CD4-positive, alpha-beta T cell (primary cell): Measurements from ENCODE around the gene KIF3C. TPM values are rescaled to one million over a fixed set of nuclear protein-coding genes. Genes with fewer than 3 reads are reported as not detected.

ENCODE experiments used
- ATAC-seq: fragments of 200-7000 bp; cut with Tn5 transposase; one replicate; pipeline ENCODE4 v1.10.0; 2022; ENCODE audit warnings: mild to moderate bottlenecking; ENCODE audit not compliant: poor library complexity
- CTCF ChIA-PET: fragments of 350-600 bp; sonication (Branson Sonifier 250); formaldehyde crosslinking; loops from one replicate; lab custom pipeline; 2021; ENCODE audit warnings: antibody characterized with exemption, inconsistent platforms; lab: Charles Lee
- POLR2A ChIA-PET: fragments of 350-600 bp; sonication (Branson Sonifier 250); formaldehyde crosslinking; loops from one replicate; lab custom pipeline; 2021; ENCODE audit warnings: antibody characterized with exemption, inconsistent platforms; lab: Charles Lee
- DNase-seq, 14 experiments: peaks; one replicate each; pipeline ENCODE4 v3.0.0-alpha.2; 2013 to 2020; ENCODE audit warnings: mixed read lengths in 2 of 14
- H3K27ac ChIP-seq, 2 donors: one replicate each; pipeline versions ENCODE4 v1.5.1 to v1.7.0; 2013; ENCODE audit warnings: low read length in 2 of 2, low read depth in 1 of 2, mild to moderate bottlenecking in 1 of 2
- H3K27me3 ChIP-seq, 2 experiments: 1 replicate in 1 of 2; 2 replicates in 1 of 2; pipeline versions ENCODE4 v1.6.1 to v1.7.0; 2013; ENCODE audit warnings: low read length in 2 of 2, control low read depth in 1 of 2, mild to moderate bottlenecking in 1 of 2, moderate library complexity in 1 of 2; ENCODE audit not compliant: insufficient read depth in 2 of 2, control insufficient read depth in 1 of 2
- H3K36me3 ChIP-seq: one replicate; pipeline ENCODE4 v1.6.1; 2013; ENCODE audit warnings: low read length, control low read depth; ENCODE audit not compliant: insufficient read depth
- H3K4me1 ChIP-seq: one replicate; pipeline ENCODE4 v1.6.1; 2013; ENCODE audit warnings: low read length, control low read depth; ENCODE audit not compliant: insufficient read depth
- H3K4me3 ChIP-seq: one replicate; pipeline ENCODE4 v1.5.1; 2013; ENCODE audit warnings: mild to moderate bottlenecking, low read length, moderate library complexity
- H3K9me3 ChIP-seq, 2 experiments: 1 replicate in 1 of 2; 2 replicates in 1 of 2; pipeline versions ENCODE4 v1.6.1 to v1.7.0; 2013; ENCODE audit warnings: low read length in 2 of 2, mild to moderate bottlenecking in 2 of 2, control low read depth in 1 of 2, moderate library complexity in 1 of 2; ENCODE audit not compliant: control insufficient read depth in 1 of 2, insufficient read depth in 1 of 2
- H3K27ac Mint-ChIP-seq: one replicate; pipeline ENCODE4 v1.8.0; 2020; ENCODE audit warnings: mixed read lengths
- H3K27me3 Mint-ChIP-seq: one replicate; pipeline ENCODE4 v1.8.0; 2021; ENCODE audit warnings: mixed read lengths
- H3K36me3 Mint-ChIP-seq: one replicate; pipeline ENCODE4 v1.8.0; 2021; ENCODE audit warnings: low read depth, mixed read lengths
- H3K4me1 Mint-ChIP-seq: one replicate; pipeline ENCODE4 v1.8.0; 2021; ENCODE audit warnings: low read depth, mixed read lengths
- H3K4me3 Mint-ChIP-seq: one replicate; pipeline ENCODE4 v1.8.0; 2020; ENCODE audit warnings: mild to moderate bottlenecking, mixed read lengths
- H3K9me3 Mint-ChIP-seq: one replicate; pipeline ENCODE4 v1.8.0; 2020; ENCODE audit warnings: mixed read lengths
- intact Hi-C, 2 experiments: fragments of 100-400 bp; cut with DNase I in 1 of 2; cut with micrococcal nuclease in 1 of 2; formaldehyde crosslinking; loops; one replicate each; pipeline versions ENCODE4 v1.15.1 to v1.9.0; 2023 to 2025; cut with DNase I, micrococcal nuclease
- total RNA-seq, 174 experiments: library from RNA in 2 of 174; stranded (reverse) in 2 of 174; gene quantifications; one replicate each; pipeline ENCODE4 v1.2.3 and lab custom pipeline; 2021 to 2026
- TF ChIP-seq, protein P1 (sequence below): fragments of 200-600 bp; IDR thresholded peaks from one replicate; pipeline ENCODE4 v1.8.0; 2022; ENCODE audit warnings: antibody characterized with exemption, mild to moderate bottlenecking

KIF3C gene
- total RNA-seq, 2 experiments from 2014 or later, result 1.8 to 3.4 TPM

DNA sequence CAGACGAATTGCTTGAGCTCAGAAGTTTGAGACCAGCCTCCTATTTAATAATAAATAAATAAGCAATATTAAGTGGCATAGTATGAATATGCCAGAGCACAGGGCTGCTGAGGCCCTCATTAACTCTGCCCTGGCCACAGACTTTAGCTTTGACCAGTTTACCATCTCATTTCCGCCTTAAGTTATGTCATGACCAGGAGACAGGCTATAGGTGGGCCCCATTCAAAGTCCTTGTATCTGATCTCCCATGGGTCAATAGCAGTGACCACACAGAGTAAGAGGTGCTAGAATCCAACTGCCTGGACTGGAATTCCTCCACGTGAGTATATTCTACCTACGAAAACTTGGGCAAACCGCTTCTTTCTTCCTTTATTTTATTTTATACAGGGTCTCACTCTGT lies 90.6 kb downstream of the KIF3C start:
- DNase-seq (no peak), ATAC-seq (no peak)
- POLR2A ChIA-PET, result interaction anchor here (0.5 to 0.8 kb wide), 2 partner anchors 13 to 211 kb away, joined by 3 read pairs; no protein-coding TSS in a partner anchor
- CTCF ChIA-PET, result no interaction called here
- no peak overlapping the region for H3K27ac Mint-ChIP-seq
- TF ChIP-seq, protein P1, sequence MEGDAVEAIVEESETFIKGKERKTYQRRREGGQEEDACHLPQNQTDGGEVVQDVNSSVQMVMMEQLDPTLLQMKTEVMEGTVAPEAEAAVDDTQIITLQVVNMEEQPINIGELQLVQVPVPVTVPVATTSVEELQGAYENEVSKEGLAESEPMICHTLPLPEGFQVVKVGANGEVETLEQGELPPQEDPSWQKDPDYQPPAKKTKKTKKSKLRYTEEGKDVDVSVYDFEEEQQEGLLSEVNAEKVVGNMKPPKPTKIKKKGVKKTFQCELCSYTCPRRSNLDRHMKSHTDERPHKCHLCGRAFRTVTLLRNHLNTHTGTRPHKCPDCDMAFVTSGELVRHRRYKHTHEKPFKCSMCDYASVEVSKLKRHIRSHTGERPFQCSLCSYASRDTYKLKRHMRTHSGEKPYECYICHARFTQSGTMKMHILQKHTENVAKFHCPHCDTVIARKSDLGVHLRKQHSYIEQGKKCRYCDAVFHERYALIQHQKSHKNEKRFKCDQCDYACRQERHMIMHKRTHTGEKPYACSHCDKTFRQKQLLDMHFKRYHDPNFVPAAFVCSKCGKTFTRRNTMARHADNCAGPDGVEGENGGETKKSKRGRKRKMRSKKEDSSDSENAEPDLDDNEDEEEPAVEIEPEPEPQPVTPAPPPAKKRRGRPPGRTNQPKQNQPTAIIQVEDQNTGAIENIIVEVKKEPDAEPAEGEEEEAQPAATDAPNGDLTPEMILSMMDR, result no peak
- no peak overlapping the region for H3K4me3 Mint-ChIP-seq
- H3K27me3 Mint-ChIP-seq, result no peaks in the 10 kb centered on the region
- no peaks in the 10 kb centered on the region for H3K36me3 Mint-ChIP-seq
- Histone ChIP-seq H3K36me3 (no peaks in the 10 kb centered on the region), H3K27me3 (no peaks in the 10 kb centered on the region), H3K4me3 (no peak overlapping the region), H3K4me1 (no peaks in the 10 kb centered on the region), H3K9me3 (no peaks in the 10 kb centered on the region), H3K27ac (no peak overlapping the region)
- H3K4me1 Mint-ChIP-seq, result no peaks in the 10 kb centered on the region
- intact Hi-C loops, result no loop called here
- H3K9me3 Mint-ChIP-seq, result no peaks in the 10 kb centered on the region

DNA sequence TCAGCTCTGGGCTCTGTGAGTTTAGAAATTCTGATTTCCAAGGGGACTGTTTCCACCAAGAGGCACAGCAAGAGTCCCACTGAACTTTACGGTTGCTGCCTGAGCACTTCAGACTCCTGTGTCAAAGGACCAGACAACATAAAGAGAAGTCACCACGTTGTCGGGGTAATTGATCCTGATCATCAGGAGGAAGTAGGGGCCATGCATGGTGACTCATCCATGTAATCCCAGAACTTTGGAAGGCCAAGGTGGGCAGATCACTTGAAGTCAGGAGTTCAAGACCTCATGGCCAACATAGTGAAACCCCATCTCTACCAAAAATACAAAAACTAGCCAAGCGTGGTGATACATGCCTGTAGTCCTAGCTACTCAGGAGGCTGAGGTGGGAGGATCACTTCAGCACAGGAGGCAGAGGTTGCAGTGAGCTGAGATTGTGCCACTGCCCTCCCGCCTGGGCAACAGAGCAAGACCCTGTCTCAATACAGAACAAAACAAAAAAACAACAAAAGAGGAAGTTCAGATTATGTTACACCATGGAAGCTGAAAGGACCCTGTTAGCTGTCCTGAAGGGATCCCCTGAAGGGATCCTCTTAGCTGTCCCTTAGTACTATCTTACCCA lies 94.6 kb downstream of the KIF3C start:
- TF ChIP-seq, protein P1, result no peak
- Mint-ChIP-seq H3K9me3 (no peaks in the 10 kb centered on the region), H3K4me1 (no peaks in the 10 kb centered on the region), H3K27ac (no peak overlapping the region), H3K36me3 (no peaks in the 10 kb centered on the region), H3K4me3 (no peak overlapping the region), H3K27me3 (peaks cover 7% of the 10 kb centered on the region)
- Histone ChIP-seq H3K9me3 (no peaks in the 10 kb centered on the region), H3K27me3 (no peaks in the 10 kb centered on the region), H3K4me3 (no peak overlapping the region), H3K4me1 (no peaks in the 10 kb centered on the region), H3K36me3 (no peaks in the 10 kb centered on the region), H3K27ac (no peak overlapping the region)
- no peak for DNase-seq
- no peak for ATAC-seq
- CTCF ChIA-PET, result no interaction called here
- intact Hi-C loops, result no loop called here
- POLR2A ChIA-PET, result no interaction called here

DNA sequence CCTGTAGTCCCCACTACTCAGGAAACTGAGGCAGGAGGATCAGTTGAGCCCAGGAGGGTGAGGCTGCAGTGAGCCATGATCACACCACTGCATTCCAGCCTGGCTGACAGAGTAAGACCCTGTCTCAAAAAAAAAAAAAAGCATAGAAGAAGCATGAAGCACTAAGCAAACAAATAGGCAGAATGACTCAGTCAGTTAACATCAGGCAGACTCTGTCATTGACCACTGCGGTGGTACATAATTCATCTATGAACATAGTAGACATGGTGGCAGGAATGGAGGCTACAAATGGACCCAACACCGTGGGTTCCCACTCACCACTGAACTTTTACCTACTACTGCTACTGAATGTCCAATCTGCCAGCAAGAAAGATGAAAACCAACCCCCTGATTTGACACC lies 96.4 kb downstream of the KIF3C start:
- H3K27me3 ChIP-seq, result no peaks in the 10 kb centered on the region
- TF ChIP-seq, protein P1, result no peak
- no peaks in the 10 kb centered on the region for H3K4me1 ChIP-seq
- no peaks in the 10 kb centered on the region for H3K36me3 ChIP-seq
- no peak overlapping the region for H3K27ac Mint-ChIP-seq
- no peaks in the 10 kb centered on the region for H3K9me3 ChIP-seq
- DNase-seq (no peak), ATAC-seq (no peak)
- no peaks in the 10 kb centered on the region for H3K36me3 Mint-ChIP-seq
- CTCF ChIA-PET, result no interaction called here
- peaks cover 7% of the 10 kb centered on the region for H3K27me3 Mint-ChIP-seq
- H3K4me3 ChIP-seq, result no peak overlapping the region
- H3K4me1 Mint-ChIP-seq, result no peaks in the 10 kb centered on the region
- H3K4me3 Mint-ChIP-seq, result no peak overlapping the region
- no peaks in the 10 kb centered on the region for H3K9me3 Mint-ChIP-seq
- POLR2A ChIA-PET, result no interaction called here
- intact Hi-C loops, result no loop called here
- no peak overlapping the region for H3K27ac ChIP-seq
